ENCODE data around the gene TRAPPC3.

GRCh38 chr1:36126005-36126716, 23.1 kb downstream of the TRAPPC3 start:
- TF ChIP-seq CTCF (IDR thresholded peaks at IDR 0.05) (no peak), ZFX (IDR thresholded peaks at IDR 0.05; ENCODE audit: borderline replicate concordance) (no peak)
